ENCODE measurements around the gene RABL2A.
"Not testable (repeated sequence)": the region's sequence is repeated elsewhere in the genome, so short reads cannot be mapped to it uniquely, and the experiment has no call there.

The RABL2A gene

GRCh38 chr2:113685471-113685870, 58.4 kb downstream of the RABL2A start:
- no peak for DNase-seq (ENCODE audit: low read depth)

- no peak for DNase-seq (ENCODE audit: low read depth)
Measured at GRCh38 chr2:113686537-113686936, 59.5 kb downstream of the RABL2A start.

- not testable (repeated sequence) for DNase-seq (ENCODE audit: low read depth)
Measured at GRCh38 chr2:113690871-113691270, 63.8 kb downstream of the RABL2A start.

All from stimulated activated CD4-positive, alpha-beta T cell treated with anti-CD3 and anti-CD28 coated beads, Interleukin-2, amount 100 ng/mL, for 4 hours (primary cell).